NOMO-1 treated with DMSO at 0.1 percent for 48 hours (cell line): ENCODE results near the gene GLB1L2.

Experiments
- DNase-seq: peaks from one replicate; lab custom pipeline; 2025; ENCODE audit not compliant: unreplicated experiment; lab: John Stamatoyannopoulos, UW

GLB1L2 gene

DNA sequence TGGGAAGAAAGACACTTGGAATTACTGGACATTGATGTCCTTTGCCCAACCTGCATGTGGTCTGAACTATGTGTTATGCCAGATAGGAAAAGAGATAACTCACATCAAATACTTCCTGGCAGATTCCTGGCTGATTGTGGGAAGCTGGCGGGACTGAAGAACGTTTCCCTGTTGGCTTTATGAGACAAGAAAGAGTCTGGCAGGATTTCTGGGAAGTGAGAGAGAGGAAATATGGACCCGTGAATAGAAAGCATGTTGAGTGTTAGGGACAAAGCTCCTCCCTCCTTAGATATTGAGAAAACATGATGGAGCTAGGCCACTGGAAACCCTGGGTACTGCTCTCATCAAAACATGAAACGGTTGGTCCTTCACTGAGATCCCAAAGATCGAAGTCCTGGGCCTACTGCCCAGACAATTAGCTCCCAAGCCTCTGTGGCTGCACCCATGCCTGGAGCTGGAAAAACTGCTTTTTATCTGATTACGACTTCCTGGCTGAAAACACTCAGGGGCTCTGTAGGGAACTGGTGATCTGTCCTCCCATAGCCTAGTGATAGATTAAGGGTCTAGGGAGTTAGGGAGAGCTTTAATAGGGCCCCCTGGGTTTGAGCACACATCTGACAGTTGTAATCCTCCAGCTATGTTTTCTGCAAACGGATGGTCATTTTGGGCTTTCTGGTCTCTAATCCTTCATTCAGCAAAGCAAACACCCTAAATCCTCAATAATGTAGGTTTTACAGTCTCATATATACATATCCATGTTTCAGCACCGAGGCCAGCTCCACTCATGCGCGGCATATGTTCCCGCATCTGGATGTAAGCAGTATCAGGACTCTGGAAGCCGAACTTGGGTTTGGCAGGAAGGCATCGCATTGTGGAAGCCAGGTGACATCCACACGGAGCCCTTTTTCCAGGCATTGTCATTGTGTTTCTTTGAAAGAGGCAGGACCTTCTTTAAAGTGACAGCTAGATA is 86.4 kb downstream of the GLB1L2 start:
- no peak for DNase-seq

DNA sequence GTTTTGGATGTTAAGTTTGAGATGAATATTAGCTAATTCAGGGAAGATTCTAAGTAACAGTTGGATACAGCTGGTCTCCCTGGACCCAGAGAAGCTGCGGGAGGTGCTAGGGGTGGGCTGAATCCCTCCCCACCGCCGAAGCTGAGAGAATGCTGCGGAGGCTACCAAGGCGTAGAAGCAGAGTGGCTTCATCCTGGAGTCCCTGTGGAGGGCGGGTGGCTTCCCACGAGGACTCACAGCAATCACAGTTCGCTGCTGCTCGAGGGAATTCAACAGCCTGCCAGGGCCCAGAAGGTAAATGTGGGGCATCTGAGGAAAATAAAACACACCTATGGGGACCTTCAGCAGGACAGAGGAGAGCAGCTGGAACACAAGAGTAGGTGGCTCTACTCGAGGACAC is 91.3 kb downstream of the GLB1L2 start:
- no peak for DNase-seq

- no peak for DNase-seq
Observed at GRCh38 chr11:134425413-134425812, 93.6 kb downstream of the GLB1L2 start.
